GM19468 (cell line): ENCODE results near the gene TIAM1.

ENCODE experiments used
- ATAC-seq: cut with Tn5 transposase; IDR thresholded peaks from one replicate; pipeline ENCODE4 v1.9.1; 2021; ENCODE audit warnings: mild to moderate bottlenecking, moderate library complexity, moderate number of reproducible peaks; ENCODE audit not compliant: unreplicated experiment; ENCODE audit errors: extremely low read depth

Gene TIAM1, protein sequence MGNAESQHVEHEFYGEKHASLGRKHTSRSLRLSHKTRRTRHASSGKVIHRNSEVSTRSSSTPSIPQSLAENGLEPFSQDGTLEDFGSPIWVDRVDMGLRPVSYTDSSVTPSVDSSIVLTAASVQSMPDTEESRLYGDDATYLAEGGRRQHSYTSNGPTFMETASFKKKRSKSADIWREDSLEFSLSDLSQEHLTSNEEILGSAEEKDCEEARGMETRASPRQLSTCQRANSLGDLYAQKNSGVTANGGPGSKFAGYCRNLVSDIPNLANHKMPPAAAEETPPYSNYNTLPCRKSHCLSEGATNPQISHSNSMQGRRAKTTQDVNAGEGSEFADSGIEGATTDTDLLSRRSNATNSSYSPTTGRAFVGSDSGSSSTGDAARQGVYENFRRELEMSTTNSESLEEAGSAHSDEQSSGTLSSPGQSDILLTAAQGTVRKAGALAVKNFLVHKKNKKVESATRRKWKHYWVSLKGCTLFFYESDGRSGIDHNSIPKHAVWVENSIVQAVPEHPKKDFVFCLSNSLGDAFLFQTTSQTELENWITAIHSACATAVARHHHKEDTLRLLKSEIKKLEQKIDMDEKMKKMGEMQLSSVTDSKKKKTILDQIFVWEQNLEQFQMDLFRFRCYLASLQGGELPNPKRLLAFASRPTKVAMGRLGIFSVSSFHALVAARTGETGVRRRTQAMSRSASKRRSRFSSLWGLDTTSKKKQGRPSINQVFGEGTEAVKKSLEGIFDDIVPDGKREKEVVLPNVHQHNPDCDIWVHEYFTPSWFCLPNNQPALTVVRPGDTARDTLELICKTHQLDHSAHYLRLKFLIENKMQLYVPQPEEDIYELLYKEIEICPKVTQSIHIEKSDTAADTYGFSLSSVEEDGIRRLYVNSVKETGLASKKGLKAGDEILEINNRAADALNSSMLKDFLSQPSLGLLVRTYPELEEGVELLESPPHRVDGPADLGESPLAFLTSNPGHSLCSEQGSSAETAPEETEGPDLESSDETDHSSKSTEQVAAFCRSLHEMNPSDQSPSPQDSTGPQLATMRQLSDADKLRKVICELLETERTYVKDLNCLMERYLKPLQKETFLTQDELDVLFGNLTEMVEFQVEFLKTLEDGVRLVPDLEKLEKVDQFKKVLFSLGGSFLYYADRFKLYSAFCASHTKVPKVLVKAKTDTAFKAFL (N-terminal part only)

DNA sequence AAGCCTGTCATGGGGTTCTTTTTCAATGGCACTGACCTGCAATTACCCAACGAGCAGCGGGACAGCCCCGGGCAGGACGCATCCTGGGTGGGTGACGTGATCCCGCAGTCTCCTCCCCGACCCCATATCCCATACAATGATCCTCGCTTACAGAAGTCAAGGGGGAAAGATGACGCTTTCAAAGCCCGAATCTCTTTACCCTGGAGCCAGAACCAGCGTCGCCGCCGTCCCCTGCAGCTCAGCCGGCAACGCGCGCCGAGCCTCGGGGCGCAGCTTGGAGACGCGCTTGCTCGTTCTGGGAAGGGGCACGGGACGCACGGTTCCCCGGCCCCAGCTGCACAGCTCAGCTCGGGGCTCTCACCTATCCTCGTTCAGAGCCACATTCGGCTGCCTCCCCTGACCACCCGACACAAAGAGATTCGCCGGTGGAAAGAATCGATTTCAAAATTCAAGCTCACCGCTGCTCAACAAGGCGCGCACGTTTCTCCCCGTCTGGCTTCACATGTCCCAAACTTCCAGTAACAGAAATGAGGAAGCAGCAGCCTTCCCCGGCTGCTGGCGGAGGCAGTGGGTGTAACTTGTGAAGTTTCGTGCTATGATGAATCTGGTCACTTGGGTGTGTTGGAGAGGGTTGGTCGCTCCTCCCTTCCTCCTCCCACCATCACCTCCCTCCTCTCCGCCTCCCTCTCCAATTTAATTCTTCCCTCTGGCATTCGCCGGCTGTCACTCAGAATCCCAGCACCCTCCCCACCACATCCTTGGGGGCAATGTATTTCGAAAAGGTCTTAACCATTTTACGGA is at the start of gene TIAM1:
TSS of gene TIAM1 (minus strand) at position 582 of the 801 bp plus-strand sequence. CDS start 77,289 bp downstream, outside the sequence.
- no peak for ATAC-seq

DNA sequence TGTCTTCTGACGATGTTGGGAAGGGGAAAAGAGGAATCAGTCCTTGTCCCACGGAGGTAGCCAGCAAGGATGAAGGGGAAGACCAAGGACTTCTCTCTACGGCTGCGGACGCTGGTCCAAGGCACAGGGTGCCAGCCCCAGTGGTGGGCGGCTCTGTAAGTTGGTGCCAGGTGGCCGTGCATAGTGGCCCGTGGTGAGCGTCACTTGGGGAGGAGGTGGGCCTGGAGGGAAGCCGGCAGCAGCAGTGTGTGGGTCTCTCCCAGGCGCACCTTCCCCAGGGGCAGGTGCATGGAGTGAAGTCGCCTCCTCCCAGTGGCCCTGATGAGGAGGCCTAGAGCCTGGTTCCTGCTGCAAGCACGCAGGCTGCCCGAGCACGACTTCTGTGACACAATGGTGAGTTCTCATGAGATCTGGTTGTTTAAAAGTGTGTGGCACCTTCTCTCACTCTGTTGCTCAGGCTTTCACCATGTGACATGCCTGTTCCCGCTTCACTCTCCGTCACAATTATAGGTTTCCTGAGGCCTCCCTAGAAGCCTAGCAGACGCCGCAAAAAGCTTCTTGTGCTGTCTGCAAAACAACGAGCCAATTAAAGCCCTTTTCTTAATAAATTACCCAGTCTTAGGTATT is 43.6 kb upstream of the TIAM1 start:
- ATAC-seq, result no peak

DNA sequence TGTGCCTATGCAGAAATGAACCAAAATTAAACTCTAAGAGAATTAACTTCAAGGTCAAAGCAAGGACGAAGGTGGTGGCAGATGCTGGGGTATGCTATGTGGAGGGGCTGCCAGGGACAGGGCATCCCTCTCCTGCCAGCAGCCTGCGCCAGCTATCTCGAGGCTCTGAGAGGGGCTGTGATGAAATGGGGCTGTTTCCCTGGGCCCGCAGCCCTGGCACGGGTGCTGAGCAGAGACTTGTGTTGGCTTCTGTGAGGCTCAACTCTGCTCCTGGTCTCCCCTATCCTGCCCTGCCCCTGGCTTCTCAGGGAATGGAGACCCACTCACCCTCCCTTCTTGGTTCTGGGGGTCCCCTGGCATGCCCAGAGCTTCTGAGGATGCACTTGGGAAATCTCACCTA is 41.9 kb upstream of the TIAM1 start:
- ATAC-seq, result no peak

DNA sequence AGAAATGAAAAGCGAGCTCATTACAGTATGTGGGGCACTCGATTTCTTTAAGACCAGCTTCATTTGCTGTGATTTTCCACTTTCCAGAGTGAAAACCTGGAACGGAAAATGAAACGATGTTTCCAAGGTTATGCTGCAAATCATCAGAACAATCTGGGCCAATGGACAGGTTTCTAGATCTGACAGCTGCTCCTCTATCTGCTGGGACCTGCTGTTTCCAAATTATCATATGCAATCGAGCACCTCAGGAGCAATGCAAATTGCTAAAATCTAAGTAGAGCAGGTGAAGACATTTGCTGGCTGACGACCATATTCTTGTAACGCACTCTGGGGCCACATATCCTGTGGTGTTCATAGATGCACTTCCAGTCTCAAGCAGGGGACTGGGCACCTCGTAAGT is 39.7 kb upstream of the TIAM1 start:
- no peak for ATAC-seq

DNA sequence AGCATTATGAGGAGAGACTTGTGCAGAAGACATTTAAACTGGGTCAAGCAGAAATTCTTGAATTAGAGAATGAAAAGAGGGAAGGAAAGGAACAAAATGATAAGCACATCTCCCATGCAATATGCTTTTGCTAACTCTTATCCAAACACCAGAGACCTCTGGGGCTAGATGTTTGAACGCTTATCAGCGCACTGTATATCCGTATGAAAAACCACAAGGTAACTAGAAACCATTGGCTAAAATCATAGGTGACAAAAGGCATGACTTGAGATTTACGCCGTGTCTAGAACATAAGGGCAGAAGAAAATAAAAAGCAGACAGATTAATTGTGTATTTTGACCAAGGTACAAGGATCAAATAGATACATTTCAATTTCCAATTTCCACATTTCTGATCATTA is 38.0 kb upstream of the TIAM1 start:
- no peak for ATAC-seq

DNA sequence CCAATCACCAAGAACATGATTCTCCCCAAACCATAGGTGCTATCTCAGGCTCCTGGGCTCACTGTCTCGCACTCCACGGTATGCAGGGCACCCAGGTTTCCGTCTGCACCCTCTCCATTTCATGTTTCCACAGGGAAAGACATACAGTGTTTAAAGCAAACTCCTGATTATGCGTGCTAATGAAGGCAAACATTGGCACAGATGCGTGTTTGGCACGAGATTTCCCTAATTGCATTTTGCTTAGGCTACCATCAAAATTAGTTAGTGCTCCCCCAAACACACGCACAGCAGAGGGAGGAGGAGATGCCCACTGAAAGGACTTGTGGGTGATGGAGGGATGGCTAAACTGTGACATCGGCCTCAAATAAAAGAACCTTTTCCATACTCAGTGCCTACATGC is 32.2 kb upstream of the TIAM1 start:
- no peak for ATAC-seq

DNA sequence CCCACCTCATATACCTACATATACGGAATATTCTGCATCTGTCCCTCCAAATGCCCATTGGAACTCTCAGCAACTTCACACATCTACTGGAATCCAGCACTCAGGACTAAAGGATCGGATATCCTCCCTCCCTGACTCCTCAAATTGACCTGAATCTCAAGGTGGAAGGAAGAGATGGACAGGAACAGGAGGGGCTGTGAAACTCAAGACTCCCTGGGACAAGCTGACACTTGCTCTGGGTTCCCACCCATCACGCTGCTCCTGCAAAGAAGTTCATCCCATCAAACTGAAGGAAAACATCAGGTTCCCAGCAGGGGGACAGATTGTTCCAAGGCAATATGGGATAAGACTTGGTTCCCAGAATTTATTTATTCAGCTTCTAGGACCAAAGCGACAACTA is 30.3 kb upstream of the TIAM1 start:
- ATAC-seq, result no peak

DNA sequence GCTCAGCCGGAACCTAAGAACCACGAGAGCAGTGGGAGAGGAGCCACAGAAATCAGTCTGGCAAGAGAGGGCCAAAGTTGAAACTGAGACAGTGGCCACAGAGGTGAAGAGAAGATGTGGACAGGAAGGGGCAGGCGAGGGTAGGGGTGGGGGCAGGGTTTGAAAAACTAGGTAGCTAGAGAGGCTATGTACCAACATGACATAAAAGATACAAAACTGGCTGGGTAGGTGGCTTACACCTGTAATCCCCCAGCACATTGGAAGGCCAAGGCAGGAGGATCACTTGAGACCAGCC is 28.4 kb upstream of the TIAM1 start:
- ATAC-seq, result no peak

DNA sequence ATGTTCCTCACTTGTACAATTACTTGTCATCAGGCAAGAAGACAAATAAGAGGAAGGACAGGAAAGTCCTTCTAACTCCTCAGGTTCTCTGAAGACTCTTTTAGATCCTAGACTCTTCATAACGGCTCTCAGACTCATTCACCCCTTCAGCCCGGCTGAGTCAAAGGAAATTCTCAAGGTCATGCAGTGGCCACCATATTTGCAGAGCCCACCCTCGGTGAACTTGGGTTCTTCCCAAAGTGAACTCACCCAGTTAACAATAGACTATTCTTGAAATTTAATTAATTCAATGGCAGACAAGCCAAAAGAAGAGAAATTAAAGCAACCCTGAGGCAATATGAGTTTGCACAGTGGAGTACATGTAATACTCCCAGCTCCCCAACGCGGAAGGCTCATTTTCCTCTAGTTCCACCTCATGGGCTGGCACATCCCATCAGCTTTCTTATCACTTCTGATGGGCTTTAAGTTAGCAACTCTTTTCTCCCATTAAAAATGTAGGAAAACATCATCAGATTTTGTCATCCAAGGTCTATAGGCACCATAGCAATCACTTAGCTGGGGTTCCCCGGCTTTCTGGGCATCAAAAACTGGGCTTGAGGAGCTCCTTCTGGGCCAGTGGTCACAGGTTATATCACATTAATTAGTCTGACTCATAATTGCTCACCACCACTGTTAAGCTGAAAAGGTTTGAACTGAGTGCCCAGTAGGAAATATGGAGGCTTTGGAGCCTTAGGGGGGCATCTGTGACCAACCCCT is 27.8 kb upstream of the TIAM1 start:
- no peak for ATAC-seq

DNA sequence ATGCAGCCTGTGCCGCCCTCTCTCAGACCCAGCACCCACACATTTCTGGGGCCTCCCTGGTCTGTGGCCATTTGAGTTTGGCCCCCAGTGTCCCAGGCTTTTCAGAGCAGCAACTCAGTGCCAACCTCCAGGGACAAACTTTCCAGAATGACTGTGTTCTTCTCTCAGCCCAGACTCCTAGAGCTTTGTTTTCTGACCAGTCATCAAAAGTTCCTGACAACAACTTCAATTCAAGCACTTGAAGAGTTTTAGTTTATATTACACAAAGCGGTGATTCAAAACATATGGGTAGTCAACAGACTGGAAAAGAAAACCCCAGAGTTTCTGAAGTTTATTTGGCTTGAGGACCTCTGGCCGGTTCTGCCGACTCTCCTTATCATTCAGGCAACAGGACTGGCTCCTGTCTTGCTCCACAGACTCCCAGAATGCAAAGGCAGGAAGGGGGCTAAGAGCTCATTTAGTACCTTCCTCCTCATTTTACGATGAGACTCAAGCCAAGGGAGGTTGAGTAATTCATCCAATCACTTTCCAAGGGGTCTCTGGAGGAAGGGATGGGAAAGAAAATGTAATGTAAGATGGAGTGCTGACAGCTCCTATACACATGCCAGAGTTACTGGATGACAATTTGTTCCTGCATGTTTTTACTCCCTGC is 27.0 kb upstream of the TIAM1 start:
- ATAC-seq, result no peak

DNA sequence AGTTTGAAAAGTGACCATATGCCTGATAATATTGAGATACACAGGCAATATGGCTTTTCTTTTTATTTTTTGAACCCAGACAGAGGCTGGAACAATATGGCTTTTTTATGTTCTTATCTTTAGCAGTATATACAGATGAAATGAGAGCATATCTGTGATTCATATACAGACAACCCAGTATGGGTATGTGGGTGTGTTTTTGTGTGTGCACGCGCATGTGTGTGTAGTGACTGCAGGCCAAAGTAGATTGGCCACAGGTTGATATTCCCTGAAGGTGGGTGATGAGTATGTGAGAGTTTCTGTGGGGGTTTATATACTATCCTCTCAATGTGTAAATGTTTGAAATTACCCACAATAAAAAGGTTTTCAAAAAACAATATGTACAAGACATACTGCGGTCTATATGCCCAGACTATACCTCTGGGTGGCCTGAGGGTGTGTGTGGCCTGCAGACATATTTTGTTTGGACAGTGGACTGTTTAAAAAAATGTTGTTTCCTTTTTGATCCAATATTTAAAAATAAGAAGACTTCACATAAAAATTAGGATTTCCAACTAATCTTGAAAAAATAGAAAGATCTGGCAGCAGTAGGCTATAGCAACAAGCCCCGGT is 26.3 kb upstream of the TIAM1 start:
- no peak for ATAC-seq

DNA sequence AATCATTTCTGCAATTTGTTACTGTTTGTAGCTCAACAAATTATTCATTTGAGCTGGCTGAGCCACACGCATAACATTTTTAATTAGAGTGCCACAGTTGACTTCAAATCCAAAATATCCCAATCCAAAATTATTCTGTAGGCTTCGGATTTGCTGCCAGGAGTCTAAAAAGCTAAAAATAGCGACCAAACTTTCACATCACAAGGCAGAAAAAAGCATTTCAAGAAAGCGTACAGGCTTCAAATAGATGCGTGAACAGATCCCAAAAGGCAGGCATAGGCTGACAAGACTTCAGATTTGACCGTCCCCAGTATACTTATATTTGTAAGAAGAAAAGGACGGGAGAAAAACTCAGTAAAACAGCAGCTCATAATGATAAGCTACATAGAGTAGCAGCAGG is 24.3 kb upstream of the TIAM1 start:
- ATAC-seq, result no peak

DNA sequence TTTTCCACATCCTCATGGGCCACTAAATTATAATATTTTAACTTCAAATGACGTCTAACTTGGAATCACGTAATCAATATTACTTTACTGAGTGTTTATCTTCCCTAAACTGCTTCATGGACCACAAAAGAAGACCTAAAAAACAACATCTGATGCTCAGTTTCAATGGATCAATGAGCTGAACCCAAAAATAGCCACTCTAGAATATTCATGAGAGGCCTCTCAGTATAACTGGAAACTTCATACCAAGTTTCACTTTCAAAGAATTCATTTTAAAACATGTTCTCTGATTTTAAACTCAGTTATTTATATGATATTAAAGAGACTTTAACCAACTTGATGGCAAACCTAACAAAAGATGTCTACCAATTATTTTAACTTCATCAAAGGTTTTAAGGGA is 23.7 kb upstream of the TIAM1 start:
- no peak for ATAC-seq

DNA sequence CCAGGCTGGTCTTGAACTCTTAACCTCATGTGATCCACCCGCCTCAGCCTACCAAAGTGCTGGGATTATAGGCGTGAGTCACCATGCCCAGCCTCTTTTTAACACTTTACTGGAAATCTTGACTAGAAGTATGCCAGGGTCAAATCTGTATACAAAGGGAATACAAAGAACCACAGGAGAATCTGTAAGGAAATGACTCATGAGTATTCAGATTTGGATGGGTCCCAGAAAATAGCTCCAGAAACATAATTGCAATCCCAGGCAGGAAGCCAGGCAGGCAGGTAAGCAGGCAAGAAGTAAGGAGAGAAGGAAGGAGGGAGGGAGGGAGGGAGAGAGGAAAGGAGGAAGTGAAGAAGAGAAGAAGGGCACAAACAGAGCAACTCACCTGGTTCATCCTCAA is 22.8 kb upstream of the TIAM1 start:
- ATAC-seq, result no peak

DNA sequence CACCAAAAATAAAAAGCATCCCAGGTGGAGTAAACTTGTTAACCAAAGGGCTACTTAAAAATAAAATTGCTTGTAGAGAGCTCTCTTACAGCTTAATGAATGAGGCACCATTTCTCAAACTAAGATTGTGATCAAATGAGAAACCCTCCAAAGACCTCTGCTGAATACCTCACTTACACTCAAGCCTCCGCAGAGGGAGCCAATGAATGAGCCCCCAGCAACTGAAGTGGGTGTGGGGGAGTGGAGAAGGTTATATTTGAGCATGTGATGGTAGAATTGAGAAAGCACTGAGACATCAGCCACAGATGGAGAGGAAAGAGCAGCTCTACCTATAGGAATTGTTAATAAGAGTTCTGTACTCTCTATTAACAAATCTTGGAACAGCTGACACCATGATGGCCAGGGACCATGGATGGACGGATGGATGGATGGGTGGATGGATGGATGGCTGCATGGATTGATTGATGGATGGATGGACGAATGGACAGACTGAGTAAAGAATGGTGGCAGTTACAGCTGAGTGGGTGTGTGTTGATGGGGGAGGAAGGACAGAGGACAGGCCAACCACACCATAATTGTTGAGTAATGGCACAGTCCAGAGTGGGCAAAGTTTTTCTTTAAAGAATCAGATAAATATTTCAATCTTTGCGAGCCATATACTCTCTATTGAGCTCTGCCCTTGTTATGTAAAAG is 20.3 kb upstream of the TIAM1 start:
- no peak for ATAC-seq

DNA sequence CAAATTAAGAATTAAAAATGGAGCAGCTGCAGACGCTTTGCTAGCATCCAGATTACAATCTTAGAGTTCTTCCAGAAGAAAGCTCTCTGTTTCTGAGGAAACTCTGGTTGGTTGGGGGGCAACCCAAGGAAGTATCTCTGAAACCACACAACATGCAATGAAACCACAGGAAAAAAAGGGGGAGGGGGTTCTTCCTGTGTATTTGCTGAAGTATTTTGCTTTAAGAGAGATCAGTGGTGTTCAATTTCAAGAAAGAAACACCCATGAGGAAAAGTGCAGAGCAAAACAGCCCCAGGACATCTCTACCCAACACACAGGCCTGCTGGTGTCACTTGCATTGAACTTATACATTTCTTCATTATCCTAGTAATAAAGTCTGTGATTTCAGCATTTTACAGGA is 19.7 kb upstream of the TIAM1 start:
- no peak for ATAC-seq

DNA sequence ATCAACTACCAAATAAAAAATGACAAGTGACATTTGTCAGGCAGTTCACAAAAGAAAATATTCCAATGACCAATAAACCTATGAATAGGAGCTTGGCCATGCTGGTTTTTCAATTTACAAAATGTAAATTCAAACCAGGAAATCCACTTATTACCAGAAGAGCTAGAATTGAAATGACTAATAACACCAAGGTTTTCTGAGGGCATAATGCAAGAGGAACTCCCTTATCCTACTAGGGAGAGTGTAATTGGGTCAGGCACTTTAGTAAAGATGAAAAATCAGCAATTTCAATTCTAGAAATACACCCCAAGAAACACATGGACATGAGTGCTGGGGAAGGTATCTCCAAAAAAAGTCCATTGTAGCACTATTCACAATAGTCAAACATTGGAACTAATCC is 16.7 kb upstream of the TIAM1 start:
- no peak for ATAC-seq

DNA sequence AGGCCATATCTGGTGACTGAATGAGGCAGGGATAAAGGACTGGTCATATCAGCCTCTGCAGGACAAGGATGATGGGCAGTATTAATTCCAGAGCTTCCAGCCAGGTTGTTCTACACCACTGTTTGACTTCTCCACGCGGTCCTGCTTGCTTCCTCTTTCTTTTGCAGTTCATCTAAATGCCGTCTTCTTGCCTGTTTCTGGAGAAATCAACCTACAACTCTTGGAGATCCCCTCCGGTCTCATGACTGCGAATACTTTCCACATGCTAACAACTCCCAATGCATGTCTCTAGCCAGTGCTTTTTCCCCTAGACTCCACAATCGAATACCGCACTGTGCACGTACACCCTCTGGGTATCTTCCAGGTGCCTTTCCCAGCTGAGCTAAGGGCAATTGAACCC is 14.1 kb upstream of the TIAM1 start:
- no peak for ATAC-seq
